Kidney tubule cell (primary cell): ENCODE results near the gene SNRPA.
"Not testable (repeated sequence)": the region's sequence is repeated elsewhere in the genome, so short reads cannot be mapped to it uniquely, and the experiment has no call there.

Source experiments
- DNase-seq: peaks from one replicate; pipeline ENCODE4 v3.0.0-alpha.2; 2018; ENCODE audit warnings: low spot score

SNRPA gene

DNA sequence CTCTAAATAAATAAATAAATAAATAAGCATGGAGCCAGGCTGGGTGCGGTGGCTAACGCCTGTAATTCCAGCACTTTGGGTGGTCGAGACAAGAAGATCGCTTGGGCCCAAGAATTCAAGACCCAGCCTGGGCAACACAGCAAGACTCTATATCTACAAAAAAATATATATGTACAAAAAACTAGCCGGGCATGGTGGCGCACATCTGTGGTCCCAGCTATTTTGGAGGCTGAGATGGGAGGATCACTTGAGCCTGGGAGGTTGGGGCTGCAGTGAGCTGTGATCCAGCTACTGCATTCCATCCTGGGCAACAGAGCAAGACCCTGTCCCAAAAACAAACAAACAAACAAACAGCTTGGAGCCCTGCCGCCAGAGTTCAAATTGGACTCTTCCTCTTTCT, 3.5 kb upstream of the SNRPA start:
- no peak for DNase-seq

DNA sequence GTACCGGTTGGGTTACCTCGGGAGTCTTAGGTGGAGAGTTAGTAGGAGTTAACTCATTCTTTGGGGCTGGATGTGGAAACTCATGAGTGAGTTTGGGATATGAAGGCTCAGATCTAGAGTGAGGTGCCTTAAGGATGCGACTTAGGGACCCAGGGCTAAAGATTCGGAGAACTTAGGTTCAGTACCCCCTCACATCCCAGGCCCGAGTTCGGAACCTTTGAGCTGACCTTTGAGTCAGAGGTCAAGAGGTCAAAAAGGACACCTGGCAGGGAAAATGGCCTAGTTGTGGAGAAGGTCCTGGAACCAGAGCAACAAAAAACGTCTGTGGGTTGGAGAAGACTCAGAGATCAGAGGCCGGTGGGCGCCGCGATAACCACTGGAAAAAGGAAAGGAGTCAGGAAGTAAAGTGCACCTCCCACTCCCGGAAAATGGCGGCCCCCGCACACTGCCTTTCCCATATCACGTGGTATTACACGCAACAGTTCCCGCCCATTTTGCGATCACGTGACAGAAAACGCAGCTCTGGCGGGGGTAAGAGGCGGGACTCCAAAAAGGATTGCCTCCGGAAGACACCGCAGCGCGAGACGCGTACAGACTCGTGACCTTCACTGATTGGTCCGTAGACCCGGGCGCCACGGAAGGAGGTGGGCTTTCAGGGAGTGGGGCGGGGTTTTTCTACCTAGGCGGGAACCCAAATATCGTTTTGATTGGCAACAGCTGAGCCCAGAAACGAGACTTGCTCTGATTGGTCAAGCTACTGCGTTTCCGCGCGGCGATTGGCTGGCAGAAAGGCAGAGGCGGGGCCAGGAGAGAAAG, 737 bp upstream of the SNRPA start, which contains the start of gene ACTMAP:
Gene ACTMAP (minus strand): TSS at position 420 of the 816 bp plus-strand sequence. CDS start 674 bp downstream, outside the sequence.
- peak; percentile 100 for DNase-seq

DNA sequence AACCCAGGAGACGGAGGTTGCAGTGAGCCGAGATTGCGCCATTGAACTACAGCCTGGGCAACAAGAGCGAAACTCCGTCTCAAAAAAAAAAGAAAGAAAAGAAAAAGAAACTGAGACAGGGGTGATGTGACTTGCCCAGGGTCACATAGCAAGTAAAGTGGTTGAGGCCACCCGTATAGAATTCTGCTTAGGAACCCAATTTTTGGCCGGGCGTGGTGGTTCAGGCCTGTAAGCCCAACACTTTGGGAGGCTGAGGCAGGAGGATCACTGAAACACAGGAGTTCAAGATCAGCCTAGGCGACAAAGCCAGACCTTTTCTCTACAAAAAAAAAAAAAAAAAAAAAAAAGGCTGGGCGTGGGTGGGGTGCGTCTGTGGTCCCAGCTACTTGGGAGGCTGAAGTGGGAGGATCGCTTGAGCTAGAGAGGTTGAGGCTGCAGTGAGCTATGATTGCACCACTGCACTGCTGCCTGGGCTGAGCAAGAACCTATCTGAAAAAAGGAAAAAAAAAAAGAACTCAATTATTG, 1.3 kb downstream of the SNRPA start:
- DNase-seq, result no peak

DNA sequence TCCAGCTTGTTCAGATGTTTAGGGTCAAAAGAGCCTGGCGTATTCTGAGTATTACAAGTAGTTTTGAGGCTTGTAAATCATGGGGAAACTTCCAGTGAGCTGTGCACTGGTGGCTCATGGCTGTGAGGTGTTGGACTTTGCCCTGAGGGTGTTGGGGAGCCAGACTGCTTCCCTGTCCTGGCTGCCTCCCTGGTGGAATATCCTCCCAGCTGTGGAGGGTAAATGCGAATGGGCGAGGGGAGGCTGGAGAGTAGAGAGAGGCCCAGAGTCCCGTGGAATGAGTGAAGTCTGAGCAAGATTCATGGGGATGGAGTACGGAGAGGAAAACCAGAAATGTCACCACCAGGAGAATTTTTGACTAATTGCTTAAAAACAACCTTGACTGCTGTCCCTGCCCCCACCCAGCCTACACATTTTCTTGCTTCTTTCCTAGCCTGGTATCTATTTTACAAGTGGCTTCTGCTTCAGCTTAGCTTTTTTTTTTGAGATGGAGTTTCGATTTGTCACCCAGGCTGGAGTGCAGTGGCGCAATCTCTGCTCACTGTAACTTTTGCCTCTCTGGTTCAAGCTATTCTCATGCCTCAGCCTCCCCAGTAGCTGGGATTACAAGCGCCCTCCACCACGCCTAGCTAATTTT, 3.7 kb downstream of the SNRPA start:
- DNase-seq, result peak; percentile 23

DNA sequence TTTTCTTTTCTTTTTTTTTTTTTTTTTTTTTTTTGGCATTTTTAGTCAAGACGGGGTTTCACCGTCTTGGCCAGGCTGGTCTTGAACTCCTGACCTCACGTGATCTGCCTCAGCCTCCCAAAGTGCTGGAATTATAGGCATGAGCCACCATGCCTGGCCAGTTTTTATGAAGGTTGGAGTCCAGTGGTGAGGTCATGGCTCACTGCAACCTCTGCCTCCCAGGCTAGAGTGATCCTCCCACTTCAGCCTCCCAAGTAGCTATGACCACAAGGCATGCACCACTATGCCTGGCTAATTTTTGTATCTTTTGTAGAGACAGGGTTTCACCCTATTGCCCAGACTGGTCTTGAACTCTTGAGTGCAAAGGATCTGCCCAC, 4.2 kb downstream of the SNRPA start:
- peak; percentile 23 for DNase-seq

DNA sequence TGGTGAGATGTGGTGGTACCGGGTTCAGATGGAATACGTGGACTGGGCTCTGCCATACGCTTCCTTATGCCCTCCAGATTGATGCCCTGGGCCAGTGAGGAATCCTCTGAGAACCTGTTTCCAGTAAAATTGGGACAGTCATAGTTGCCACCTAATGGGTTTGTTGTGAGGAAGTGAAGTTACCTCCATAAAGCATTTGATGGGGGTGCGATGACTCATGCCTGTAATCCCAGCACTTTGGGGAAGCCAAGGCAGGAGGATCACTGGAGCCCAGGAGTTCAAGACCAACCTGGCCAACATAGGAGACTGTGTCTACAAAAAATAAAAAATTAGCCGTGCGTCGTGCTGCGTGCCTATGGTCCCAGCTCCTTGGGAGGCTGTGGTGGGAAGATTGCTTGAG, 4.8 kb downstream of the SNRPA start:
- DNase-seq, result no peak

DNA sequence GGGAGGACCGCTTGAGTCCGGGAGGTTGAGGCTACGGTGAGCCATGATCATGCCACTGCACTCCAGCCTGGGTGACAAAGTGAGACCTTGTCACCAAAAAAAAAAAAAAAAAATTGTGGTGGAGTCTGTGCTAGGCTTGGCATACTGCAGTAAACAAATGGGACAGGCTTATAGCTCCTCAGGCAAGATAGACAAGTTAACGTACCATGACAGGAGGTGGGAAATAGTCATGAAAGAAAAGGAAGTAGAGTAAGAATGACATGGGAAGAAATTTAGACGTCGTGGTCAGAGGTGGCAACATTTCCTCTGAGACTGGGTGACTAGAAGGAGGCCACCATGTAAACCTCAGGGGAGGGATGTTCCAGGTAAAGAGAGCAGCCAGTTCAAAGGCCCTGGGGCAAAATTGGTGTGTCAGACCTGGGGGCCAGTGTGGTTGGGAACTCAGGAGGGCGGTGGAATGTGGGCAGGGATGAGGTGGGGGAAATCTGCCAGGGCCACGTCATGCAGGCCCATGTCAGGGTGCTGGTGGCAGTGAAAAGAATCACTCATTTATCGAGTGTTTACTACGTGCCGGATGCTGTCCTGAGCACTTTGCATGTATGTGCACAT, 5.6 kb downstream of the SNRPA start:
- DNase-seq, result peak; percentile 28

DNA sequence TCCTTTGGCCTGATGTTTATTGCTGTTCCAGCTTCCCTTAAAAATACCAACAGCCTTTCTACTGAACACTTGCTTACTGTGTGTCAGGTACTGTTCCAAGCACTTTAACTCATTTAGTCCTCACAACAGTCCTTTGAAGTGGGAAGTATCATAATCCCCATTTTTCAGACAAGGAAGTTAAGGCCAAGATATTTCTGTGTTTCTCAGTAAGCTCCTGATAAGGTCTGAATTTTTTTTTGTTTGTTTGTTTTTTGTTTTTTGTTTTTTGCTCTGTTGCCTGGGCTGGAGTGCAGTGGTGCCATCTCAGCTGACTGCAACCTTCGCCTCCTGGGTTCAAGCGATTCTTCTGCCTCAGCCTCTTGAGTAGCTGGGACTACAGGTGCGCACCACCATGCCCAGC, 7.5 kb downstream of the SNRPA start:
- DNase-seq, result no peak

DNA sequence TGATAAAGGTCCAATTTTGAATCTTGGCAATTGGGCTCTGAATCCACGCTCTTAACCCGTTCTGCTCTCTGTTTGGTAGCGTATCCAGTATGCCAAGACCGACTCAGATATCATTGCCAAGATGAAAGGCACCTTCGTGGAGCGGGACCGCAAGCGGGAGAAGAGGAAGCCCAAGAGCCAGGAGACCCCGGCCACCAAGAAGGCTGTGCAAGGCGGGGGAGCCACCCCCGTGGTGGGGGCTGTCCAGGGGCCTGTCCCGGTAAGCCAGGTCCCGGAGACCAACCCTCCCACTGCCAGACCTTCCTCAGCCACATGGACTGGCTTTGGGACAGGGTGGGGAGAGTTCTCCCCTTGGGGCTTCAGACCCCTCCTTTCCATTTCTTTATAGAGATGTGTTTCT, 8.3 kb downstream of the SNRPA start:
- no peak for DNase-seq

DNA sequence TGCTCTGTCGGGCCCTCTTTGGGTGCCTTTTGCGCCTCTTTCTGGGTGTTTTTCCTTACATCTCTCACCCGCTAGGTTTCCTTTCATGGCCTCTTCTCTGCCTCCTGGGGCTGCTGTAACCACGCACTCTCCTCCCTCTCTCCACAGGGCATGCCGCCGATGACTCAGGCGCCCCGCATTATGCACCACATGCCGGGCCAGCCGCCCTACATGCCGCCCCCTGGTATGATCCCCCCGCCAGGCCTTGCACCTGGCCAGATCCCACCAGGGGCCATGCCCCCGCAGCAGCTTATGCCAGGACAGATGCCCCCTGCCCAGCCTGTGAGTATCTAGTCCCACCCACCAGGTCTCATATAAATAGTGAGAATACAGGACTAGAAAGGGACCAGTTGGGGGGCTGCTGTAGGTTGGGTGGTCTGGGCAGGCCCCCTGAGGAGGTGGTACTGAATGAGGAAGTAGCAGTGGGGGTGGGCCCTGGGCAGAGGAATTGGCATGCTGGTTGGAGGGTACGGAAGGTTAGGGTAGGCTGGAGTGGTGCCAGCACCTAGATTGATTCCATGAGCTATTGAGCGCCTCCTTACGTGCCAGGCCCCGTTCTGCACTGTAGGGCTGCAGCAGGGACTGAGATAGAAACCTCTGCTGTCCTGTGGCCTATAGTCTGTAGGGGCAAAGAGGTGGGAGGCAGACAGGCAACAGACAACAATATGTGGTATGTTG, 11.9 kb downstream of the SNRPA start:
- DNase-seq, result no peak

DNA sequence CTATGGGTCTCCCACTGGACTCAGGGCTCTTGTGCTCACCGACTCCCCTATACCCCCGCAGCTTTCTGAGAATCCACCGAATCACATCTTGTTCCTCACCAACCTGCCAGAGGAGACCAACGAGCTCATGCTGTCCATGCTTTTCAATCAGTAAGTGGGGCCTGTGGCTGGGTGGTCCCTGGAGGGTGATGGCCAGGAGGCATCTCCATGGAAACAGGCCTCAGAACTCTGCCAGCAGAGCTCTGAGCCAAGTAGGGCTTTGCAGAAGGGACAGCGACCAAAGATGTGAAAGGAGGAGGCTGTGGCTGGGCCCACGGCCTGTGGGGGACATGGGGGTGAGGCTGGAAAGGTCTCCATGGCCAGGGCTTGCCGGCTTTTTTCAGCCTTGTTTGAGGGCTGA, 12.5 kb downstream of the SNRPA start:
- no peak for DNase-seq

DNA sequence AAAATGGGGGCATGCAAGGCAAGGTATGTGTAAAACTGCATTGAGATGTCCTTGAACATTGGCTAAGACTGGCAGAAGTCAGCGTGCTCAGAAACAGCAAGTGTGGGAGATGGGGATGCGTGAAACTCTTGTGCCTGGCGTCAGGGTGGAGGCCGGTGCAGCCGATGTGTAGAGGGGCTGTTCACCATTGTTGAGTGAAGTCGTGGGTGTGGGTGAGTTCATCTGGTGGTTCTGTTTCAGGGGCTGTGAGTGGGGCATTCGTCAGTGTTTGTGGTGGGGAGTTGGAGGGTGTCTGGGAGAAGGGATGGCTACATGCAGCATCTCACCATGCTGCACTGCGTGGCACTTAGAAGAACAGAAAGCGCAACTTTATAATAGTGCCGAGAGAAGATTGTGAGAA, 13.0 kb downstream of the SNRPA start:
- DNase-seq, result no peak

DNA sequence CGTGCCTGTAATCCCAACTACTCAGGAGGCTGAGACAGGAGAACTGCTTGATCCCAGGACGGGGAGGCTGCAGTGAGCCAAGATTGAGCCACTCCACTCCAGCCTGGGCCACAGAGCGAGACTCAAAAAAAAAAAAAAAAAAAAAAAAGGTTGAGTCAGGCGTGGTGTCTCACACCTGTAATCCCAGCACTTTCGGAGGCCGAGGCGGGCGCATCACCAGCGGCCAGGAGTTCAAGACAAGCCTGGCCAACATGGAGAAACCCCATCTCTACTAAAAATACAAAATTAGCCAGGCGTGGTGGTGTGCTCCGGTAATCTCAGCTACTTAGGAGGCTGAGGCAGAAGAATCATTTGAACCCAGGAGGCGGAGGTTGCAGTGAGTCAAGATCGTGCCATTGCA, 15.4 kb downstream of the SNRPA start:
- not testable (repeated sequence) for DNase-seq

DNA sequence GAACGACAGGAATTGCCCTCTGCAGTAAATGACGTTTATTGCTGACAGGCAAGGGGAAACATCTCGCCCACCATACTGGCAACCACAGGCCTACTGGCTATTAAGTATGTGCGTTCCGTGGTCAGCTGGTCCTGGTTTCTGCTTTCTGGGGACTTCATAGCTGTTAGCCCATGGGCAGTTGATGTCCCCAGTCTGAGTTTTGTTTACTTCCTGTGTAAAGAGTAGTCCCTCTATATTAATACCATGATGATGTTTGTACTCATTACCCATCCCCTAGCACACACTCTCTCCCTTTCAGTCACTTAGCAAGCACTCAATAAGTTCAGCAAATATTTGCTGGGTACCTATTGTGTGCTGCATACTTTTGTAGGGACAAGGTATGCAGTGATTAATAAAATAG, 17.9 kb downstream of the SNRPA start:
- DNase-seq, result no peak

DNA sequence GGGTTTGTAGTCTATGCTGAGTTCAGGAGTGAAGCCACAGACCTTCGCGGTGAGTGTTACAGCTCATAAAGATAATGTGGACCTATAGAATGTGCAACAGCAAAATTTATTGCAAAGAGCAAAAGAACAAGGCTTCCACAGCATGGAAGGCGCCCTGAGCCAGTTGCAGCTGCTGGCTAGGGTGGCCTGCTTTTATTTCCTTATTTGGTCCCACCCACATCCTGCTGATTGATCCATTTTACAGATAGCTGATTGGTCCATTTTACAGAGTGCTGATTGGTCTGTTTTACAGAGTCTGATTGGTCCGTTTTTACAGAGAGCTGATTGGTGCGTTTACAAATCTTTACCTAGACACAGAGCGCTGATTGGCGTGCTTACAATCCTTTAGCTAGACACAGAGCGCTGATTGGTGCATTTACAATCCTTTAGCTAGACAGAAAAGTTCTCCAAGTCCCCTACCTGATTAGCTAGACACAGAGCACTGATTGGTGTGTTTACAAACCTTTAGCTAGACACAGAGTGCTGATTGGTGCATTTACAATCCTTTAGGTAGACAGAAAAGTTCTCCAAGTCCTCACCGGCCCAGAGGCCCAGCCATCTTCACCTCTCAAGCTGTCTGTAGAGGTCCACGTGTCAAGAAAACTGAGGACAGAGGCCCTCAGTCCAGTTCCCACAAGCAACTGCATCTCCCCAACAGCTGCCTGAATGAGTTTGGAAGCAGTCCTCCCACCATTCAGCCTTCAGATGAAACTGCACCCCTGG, 20.3 kb downstream of the SNRPA start:
- DNase-seq, result peak; percentile 7

DNA sequence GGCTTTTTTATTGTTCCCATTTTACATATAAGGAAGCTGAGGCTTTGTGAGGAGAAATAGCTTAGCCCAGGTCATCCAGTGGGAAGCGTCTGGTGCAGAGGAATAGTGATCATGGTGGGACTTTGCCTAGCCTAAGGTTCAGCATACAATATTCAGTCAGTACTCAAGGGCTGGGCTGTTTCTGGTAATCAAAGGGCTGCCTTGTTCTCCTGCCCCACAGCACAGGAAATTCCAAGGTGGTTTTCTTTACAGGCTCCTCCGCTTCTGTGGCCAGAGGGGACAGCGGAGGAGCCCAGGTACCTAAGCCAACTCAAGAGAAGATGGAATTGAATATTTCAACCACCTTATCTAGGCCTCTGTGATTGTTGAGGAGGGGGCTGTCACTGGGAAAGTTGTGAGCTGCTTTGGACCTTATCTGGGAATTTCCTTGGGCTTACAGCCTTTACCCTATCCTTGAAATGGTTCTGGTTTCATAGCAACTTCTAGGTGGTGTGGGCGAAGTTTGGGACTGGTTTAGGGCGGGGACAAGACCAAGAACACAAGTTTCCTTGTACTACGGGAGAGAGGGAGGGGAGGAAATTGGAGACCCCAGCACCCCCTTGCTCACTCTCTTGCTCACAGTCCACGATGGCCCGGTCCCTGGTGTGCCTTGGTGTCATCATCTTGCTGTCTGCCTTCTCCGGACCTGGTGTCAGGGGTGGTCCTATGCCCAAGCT, 24.1 kb downstream of the SNRPA start, which contains the start of gene MIA:
Gene MIA (plus strand): TSS at position 606 of the 716 bp plus-strand sequence. CDS start 22 bp downstream, at position 628.
- DNase-seq, result no peak

DNA sequence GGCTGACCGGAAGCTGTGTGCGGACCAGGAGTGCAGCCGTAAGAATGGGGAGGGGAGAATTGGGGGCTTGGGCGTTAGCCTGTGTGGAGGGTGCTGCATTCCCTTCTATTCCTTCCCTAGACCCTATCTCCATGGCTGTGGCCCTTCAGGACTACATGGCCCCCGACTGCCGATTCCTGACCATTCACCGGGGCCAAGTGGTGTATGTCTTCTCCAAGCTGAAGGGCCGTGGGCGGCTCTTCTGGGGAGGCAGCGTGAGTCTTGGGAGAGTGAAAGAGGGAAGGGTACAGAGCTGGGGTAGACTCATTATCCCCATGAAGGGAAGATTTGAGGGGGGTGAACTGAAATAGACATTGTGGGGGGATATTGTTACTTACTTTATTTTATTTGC, 24.6 kb downstream of the SNRPA start:
- DNase-seq, result no peak

DNA sequence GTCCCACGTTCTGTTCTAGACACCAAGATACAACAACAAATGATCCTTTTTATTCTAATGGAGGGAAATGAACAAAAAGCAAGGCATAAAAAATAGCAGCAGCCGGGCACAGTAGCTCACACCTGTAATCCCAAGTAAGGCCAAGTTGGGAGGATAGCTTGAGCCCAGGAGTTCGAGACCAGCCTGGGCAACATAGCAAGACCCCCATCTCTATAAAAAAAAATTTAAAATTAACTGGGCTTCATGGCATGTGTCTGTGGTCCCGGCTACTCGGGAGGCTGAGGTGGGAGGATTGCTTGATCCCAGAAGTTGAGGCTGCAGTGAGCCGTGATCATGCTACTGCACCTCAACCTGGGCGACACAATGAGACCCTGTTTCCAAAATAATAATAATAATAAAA, 25.4 kb downstream of the SNRPA start:
- DNase-seq, result no peak

DNA sequence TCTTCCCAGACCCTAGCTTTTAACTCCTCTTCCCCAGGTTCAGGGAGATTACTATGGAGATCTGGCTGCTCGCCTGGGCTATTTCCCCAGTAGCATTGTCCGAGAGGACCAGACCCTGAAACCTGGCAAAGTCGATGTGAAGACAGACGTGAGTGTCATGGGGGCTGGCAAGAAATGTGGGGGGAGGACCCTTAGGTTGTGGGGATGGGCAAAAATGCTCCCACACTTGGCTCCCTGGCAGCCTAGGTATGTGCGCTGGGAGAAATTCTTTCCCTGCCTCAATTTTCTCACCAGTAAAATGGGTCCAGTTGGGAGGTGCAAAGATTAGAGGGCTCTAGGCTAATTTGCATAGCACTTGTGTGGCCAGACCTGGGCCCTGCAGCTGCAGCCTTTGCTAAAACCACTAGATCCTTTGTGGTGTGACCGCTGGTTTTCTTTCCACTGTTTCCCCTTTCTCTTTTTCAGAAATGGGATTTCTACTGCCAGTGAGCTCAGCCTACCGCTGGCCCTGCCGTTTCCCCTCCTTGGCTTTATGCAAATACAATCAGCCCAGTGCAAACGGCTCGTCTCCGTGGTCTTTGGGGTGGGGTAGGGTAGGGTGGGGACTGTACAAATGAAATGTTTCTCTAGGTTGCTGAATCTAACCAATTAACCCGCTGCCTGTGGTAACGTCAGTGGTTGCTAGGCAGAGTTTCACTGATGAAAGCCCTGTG, 26.1 kb downstream of the SNRPA start:
- peak; percentile 89 for DNase-seq

DNA sequence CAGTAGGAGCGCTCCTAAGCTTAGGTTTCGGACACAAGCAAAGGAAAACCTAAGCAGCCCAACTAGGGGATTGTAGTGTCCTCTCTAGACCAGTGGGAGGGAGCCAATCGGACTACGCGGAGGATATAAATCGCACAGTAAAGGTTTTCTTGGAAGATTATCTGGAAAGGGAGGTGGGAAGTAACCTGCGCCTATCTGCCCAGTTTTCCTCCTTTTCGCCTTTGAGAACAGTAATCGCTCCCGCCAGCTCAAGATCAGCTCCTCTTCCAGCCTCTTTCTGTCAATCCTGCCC, 26.6 kb downstream of the SNRPA start:
- no peak for DNase-seq
